K562 (cell line): ENCODE results near the gene OR10H5. TPM values are rescaled to one million over a fixed set of nuclear protein-coding genes. Genes with fewer than 3 reads are reported as not detected.
"Not testable (repeated sequence)": the region's sequence is repeated elsewhere in the genome, so short reads cannot be mapped to it uniquely, and the experiment has no call there.

Experiments
- BCL6 ChIP-seq: fragments of 250-450 bp; sonication (Bioruptor Pico); IDR thresholded peaks from 2 replicates; pipeline ENCODE4 v1.4.0; 2020
- BRD9 ChIP-seq: fragments of 450-650 bp; IDR thresholded peaks from 2 replicates; pipeline ENCODE4 v1.6.1; 2018; ENCODE audit warnings: low read depth; ENCODE audit not compliant: partially characterized antibody
- EP400 ChIP-seq: fragments of 450-650 bp; IDR thresholded peaks from 2 replicates; pipeline ENCODE4 v1.6.1; 2017; ENCODE audit warnings: antibody characterized with exemption, mild to moderate bottlenecking, moderate library complexity
- FOSL1 ChIP-seq: fragments of 200-800 bp; sonication (Bioruptor generic); conservative IDR thresholded peaks from 2 replicates; pipeline ENCODE4 v1.6.1; 2016; ENCODE audit warnings: missing genetic modification characterization, missing compliant biosample characterization
- GATA2 ChIP-seq: sonication (generic); formaldehyde crosslinking; IDR thresholded peaks from 2 replicates; pipeline ENCODE4 v1.4.0; 2020; ENCODE audit warnings: mild to moderate bottlenecking, missing genetic modification reagents
- GATAD2A ChIP-seq: fragments of 450-650 bp; IDR thresholded peaks from 2 replicates; pipeline ENCODE4 v1.6.1; 2017
- HDAC3 ChIP-seq: fragments of 450-650 bp; IDR thresholded peaks from 2 replicates; pipeline ENCODE4 v1.6.1; 2018; ENCODE audit warnings: borderline replicate concordance, mild to moderate bottlenecking, moderate library complexity; ENCODE audit not compliant: partially characterized antibody
- HDAC8 ChIP-seq: fragments of 450-650 bp; IDR thresholded peaks from 2 replicates; pipeline ENCODE4 v1.6.1; 2016; ENCODE audit warnings: mild to moderate bottlenecking, missing genetic modification characterization, moderate library complexity, missing compliant biosample characterization
- KDM5B ChIP-seq: fragments of 200-600 bp; sonication (generic); IDR thresholded peaks from 2 replicates; pipeline ENCODE4 v1.6.1; 2012; ENCODE audit warnings: low read depth, mild to moderate bottlenecking, moderate library complexity, low read length, control low read depth, inconsistent platforms; ENCODE audit not compliant: insufficient replicate concordance
- KHSRP ChIP-seq: fragments of 450-650 bp; IDR thresholded peaks from 2 replicates; pipeline ENCODE4 v1.6.1; 2017
- MXD1 ChIP-seq: fragments of 250-450 bp; sonication (Bioruptor Pico); IDR thresholded peaks from 2 replicates; pipeline ENCODE4 v1.8.0; 2021; ENCODE audit warnings: borderline replicate concordance, mild to moderate bottlenecking, moderate library complexity; ENCODE audit not compliant: poor library complexity, severe bottlenecking
- NR2C1 ChIP-seq, 2 experiments: fragments of 450-650 bp; IDR thresholded peaks; 2 replicates each; pipeline ENCODE4 v1.6.1; 2017; ENCODE audit warnings: mild to moderate bottlenecking in 2 of 2, antibody characterized with exemption in 1 of 2, inconsistent platforms in 1 of 2, missing compliant biosample characterization in 1 of 2, missing genetic modification characterization in 1 of 2
- NR2C2 ChIP-seq, 2 experiments: fragments of 200-800 bp in 1 of 2; sonication (Bioruptor generic) in 1 of 2; sonication (generic) in 1 of 2; formaldehyde crosslinking in 1 of 2; IDR thresholded peaks; 2 replicates each; pipeline versions ENCODE4 v1.6.1 to v1.8.0; 2016 to 2022; ENCODE audit warnings: mild to moderate bottlenecking in 1 of 2, missing compliant biosample characterization in 1 of 2, missing genetic modification characterization in 1 of 2, missing genetic modification reagents in 1 of 2
- PHB2 ChIP-seq: fragments of 450-650 bp; IDR thresholded peaks from 2 replicates; pipeline ENCODE4 v1.6.1; 2017; ENCODE audit warnings: low read depth
- RHOXF2B ChIP-seq: fragments of 250-450 bp; sonication (Bioruptor Pico); conservative IDR thresholded peaks from 2 replicates; pipeline ENCODE4 v1.5.1; 2021
- SIN3A ChIP-seq, 2 experiments: fragments of 150-350 bp in 1 of 2; IDR thresholded peaks; 2 replicates each; pipeline ENCODE4 v1.6.1; 2011 to 2016; ENCODE audit warnings: borderline replicate concordance in 2 of 2, low read depth in 2 of 2, low read length in 2 of 2, mild to moderate bottlenecking in 2 of 2, moderate library complexity in 2 of 2; ENCODE audit not compliant: control insufficient read depth in 1 of 2
- TCF3 ChIP-seq: sonication (generic); formaldehyde crosslinking; IDR thresholded peaks from 2 replicates; pipeline ENCODE4 v1.4.0; 2020; ENCODE audit warnings: mild to moderate bottlenecking, missing genetic modification reagents
- ZNF592 ChIP-seq: fragments of 450-650 bp; IDR thresholded peaks from 2 replicates; pipeline ENCODE4 v1.6.1; 2017; ENCODE audit warnings: antibody characterized with exemption, mild to moderate bottlenecking
- polyA plus RNA-seq, 8 experiments: library from polyadenylated mRNA; depleted of rRNA in 4 of 8; stranded (reverse) in 5 of 8; unstranded in 3 of 8; fragments of >200 nt; fragmentation: Nextera tagmentation in 2 of 8; fragmentation: Illumina TruSeq in 1 of 8; extraction: Ambion mirVana in 2 of 8; extraction: Trizol in 1 of 8; gene quantifications; 2 replicates each; pipeline versions ENCODE4 v1.2.1 to v1.2.3, GENCODE V29; 2011 to 2014; ENCODE audit warnings: inconsistent platforms in 1 of 8, missing spikeins in 1 of 8
- total RNA-seq, 7 experiments: library from RNA; depleted of rRNA in 6 of 7; stranded (reverse); fragments of >200 nt in 6 of 7; fragmentation: Illumina TruSeq in 2 of 7; extraction: Trizol in 2 of 7; gene quantifications; 2 replicates each; pipeline versions ENCODE4 v1.2.1 to v1.2.3, GENCODE V29; 2011 to 2021; ENCODE audit warnings: low replicate concordance in 1 of 7
- TF ChIP-seq, protein P1 (sequence below): fragments of 250-450 bp; sonication (Bioruptor Pico); IDR thresholded peaks from 2 replicates; pipeline ENCODE4 v1.4.0; 2020
- TF ChIP-seq, protein P2 (sequence below): sonication (generic); formaldehyde crosslinking; IDR thresholded peaks from 2 replicates; pipeline ENCODE4 v1.9.0; 2022; ENCODE audit warnings: mild to moderate bottlenecking, missing genetic modification reagents

The OR10H5 gene
- total and polyA plus RNA-seq, 9 of the 15 experiments (the other 6 are each of a cell fraction or from before 2014, with no cell fraction given) = not detected

- TF ChIP-seq ZNF592 = peak; percentile 95
- peak; percentile 95 for TF ChIP-seq TCF3 (CRISPR knock-in tag)
- TF ChIP-seq SIN3A (IDR thresholded peaks at IDR 0.05; ENCODE audit: borderline replicate concordance in 2 of 2, control insufficient read depth in 1 of 2, low read depth in 2 of 2, low read length in 2 of 2) = 0 out of 4 replicates have a peak, but pooled peaks of 1 of the 2 experiments have one; percentile 44
- peak; percentile 74; the same call in 1 of the 2 replicates for TF ChIP-seq PHB2
- TF ChIP-seq HDAC8 = peak; percentile 95
- peak; percentile 11 for TF ChIP-seq BRD9
- peak; percentile 36 for TF ChIP-seq EP400
- TF ChIP-seq KHSRP = 0 out of 2 replicates have a peak, but pooled peaks have one; percentile 36
- peak; percentile 63 for TF ChIP-seq GATA2 (CRISPR knock-in tag)
- TF ChIP-seq, protein P1, sequence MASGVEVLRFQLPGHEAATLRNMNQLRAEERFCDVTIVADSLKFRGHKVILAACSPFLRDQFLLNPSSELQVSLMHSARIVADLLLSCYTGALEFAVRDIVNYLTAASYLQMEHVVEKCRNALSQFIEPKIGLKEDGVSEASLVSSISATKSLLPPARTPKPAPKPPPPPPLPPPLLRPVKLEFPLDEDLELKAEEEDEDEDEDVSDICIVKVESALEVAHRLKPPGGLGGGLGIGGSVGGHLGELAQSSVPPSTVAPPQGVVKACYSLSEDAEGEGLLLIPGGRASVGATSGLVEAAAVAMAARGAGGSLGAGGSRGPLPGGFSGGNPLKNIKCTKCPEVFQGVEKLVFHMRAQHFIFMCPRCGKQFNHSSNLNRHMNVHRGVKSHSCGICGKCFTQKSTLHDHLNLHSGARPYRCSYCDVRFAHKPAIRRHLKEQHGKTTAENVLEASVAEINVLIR (CRISPR knock-in tag) = peak; percentile 57; the same call in 1 of the 2 replicates
- peak; percentile 70 for TF ChIP-seq KDM5B
- TF ChIP-seq, protein P2, sequence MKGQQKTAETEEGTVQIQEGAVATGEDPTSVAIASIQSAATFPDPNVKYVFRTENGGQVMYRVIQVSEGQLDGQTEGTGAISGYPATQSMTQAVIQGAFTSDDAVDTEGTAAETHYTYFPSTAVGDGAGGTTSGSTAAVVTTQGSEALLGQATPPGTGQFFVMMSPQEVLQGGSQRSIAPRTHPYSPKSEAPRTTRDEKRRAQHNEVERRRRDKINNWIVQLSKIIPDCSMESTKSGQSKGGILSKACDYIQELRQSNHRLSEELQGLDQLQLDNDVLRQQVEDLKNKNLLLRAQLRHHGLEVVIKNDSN (CRISPR knock-in tag) = peak; percentile 67
- 0 out of 2 replicates have a peak, but pooled peaks have one; percentile 61 for TF ChIP-seq BCL6 (CRISPR knock-in tag)
- peak; percentile 17; the same call in 1 of the 2 replicates for TF ChIP-seq GATAD2A
- TF ChIP-seq RHOXF2B = 0 out of 2 replicates have a peak, but pooled peaks have one; percentile 15
- peak; percentile 49 for TF ChIP-seq HDAC3
- TF ChIP-seq NR2C2 (CRISPR knock-in tag; IDR thresholded peaks at IDR 0.05) = not testable (repeated sequence)
- peak; percentile 93 for TF ChIP-seq NR2C2 (tag; IDR thresholded peaks at IDR 0.05)
- TF ChIP-seq MXD1 (CRISPR knock-in tag) = peak; percentile 42
- peak; percentile 77 for TF ChIP-seq FOSL1 (tag)
- peak; percentile 62 for TF ChIP-seq NR2C1 (IDR thresholded peaks at IDR 0.05)
- peak; percentile 91 for TF ChIP-seq NR2C1 (tag; IDR thresholded peaks at IDR 0.05)
Observed at GRCh38 chr19:15828611-15829305, 41.3 kb downstream of the OR10H5 start (continued).
